Liver (tissue), 3 donors: ENCODE results near the gene IRF8.

Source experiments
- ATF3 ChIP-seq: IDR thresholded peaks from 2 replicates; pipeline ENCODE4 v1.6.1; 2016; ENCODE audit warnings: antibody characterized with exemption
- CTCF ChIP-seq: fragments of 150-350 bp; IDR thresholded peaks from 2 replicates; pipeline ENCODE4 v1.5.1; 2017; ENCODE audit warnings: improper control_type of control experiment, low read depth, low read length; ENCODE audit not compliant: missing input control
- JUND ChIP-seq, 2 donors: IDR thresholded peaks; 2 replicates each; pipeline ENCODE4 v1.6.1; 2016; ENCODE audit warnings: antibody characterized with exemption in 2 of 2
- MAX ChIP-seq: IDR thresholded peaks from 2 replicates; pipeline ENCODE4 v1.6.1; 2016; ENCODE audit warnings: antibody characterized with exemption
- RAD21 ChIP-seq, 2 donors: IDR thresholded peaks; 2 replicates each; pipeline ENCODE4 v1.6.1; 2016; ENCODE audit warnings: antibody characterized with exemption in 2 of 2, mild to moderate bottlenecking in 2 of 2
- REST ChIP-seq: IDR thresholded peaks from 2 replicates; pipeline ENCODE4 v1.6.1; 2016; ENCODE audit warnings: antibody characterized with exemption, mild to moderate bottlenecking
- RXRA ChIP-seq, 2 donors: IDR thresholded peaks; 2 replicates each; pipeline ENCODE4 v1.6.1; 2017 to 2018; ENCODE audit warnings: antibody characterized with exemption in 2 of 2, mild to moderate bottlenecking in 1 of 2
- donor health status: healthy.
- donor health status: healthy.

GRCh38 chr16:85954927-85955519 lies 56.1 kb downstream of the IRF8 start:
- TF ChIP-seq REST (no peak), CTCF (no peak), MAX (no peak), RXRA (IDR thresholded peaks at IDR 0.05) (no peak), JUND (IDR thresholded peaks at IDR 0.05) (no peak), RAD21 (IDR thresholded peaks at IDR 0.05) (no peak), ATF3 (no peak)
